Activated effector memory CD4-positive, alpha-beta T cell treated with anti-CD3 and anti-CD28 coated beads, Interleukin-2, amount 50 U/mL, for 16 hours (primary cell): Measurements from ENCODE around the gene ZNF462.
"Not testable (repeated sequence)": the region's sequence is repeated elsewhere in the genome, so short reads cannot be mapped to it uniquely, and the experiment has no call there.

Source experiments
- DNase-seq: peaks from one replicate; pipeline ENCODE4 v3.0.0-alpha.2; 2020

ZNF462 gene, protein sequence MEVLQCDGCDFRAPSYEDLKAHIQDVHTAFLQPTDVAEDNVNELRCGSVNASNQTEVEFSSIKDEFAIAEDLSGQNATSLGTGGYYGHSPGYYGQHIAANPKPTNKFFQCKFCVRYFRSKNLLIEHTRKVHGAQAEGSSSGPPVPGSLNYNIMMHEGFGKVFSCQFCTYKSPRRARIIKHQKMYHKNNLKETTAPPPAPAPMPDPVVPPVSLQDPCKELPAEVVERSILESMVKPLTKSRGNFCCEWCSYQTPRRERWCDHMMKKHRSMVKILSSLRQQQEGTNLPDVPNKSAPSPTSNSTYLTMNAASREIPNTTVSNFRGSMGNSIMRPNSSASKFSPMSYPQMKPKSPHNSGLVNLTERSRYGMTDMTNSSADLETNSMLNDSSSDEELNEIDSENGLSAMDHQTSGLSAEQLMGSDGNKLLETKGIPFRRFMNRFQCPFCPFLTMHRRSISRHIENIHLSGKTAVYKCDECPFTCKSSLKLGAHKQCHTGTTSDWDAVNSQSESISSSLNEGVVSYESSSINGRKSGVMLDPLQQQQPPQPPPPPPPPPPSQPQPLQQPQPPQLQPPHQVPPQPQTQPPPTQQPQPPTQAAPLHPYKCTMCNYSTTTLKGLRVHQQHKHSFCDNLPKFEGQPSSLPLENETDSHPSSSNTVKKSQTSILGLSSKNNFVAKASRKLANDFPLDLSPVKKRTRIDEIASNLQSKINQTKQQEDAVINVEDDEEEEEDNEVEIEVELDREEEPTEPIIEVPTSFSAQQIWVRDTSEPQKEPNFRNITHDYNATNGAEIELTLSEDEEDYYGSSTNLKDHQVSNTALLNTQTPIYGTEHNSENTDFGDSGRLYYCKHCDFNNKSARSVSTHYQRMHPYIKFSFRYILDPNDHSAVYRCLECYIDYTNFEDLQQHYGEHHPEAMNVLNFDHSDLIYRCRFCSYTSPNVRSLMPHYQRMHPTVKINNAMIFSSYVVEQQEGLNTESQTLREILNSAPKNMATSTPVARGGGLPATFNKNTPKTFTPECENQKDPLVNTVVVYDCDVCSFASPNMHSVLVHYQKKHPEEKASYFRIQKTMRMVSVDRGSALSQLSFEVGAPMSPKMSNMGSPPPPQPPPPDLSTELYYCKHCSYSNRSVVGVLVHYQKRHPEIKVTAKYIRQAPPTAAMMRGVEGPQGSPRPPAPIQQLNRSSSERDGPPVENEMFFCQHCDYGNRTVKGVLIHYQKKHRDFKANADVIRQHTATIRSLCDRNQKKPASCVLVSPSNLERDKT (N-terminal part only)

DNA sequence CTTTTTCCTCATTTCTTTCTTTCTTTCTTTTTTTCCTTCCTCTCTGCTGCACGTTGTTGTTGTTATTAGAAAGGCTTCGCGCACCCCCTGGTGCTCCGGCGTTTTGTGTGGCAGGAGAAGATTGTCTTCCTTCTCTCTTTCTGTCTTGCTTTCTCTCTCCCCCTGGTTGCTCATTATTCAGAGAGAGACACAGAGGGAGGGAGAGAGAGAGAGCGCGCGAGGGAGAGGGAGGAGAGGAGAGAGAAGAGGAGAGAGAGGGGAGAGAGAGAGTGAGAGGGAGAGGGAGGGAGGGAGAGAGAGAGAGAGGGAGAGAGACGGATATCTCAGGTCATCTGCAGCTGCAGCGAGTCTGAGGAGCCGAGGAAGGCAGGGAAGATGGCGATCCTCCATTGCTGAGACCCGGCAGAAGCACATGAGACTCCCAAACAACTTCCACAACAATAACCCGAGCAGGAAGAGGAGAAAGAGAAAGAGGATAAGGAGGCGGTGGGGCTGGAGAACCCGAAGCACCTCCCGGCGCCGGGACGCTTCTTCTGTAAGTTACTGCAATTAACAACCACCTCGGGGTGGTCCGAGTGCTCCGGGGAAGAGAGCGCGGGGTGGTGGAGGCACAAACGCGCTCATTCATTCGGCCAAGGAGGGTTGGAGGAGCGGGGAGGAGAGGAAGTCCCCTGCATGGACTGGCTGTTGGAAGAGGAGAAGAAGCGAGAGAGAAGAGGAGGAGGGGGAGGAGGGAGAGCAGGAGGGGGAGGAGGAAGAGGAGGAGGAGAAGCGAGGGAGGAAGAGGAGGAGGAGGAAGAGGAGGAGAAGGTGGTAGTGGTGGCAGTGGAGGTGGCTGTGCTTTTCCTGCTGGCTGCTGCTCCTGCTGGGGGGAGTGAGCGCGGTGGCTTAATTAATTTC, at the start of gene ZNF462:
TSS of gene ZNF462 (plus strand) at position 346 of the 900 bp plus-strand sequence. CDS start 60,218 bp downstream, outside the sequence.
- DNase-seq, result no peak

DNA sequence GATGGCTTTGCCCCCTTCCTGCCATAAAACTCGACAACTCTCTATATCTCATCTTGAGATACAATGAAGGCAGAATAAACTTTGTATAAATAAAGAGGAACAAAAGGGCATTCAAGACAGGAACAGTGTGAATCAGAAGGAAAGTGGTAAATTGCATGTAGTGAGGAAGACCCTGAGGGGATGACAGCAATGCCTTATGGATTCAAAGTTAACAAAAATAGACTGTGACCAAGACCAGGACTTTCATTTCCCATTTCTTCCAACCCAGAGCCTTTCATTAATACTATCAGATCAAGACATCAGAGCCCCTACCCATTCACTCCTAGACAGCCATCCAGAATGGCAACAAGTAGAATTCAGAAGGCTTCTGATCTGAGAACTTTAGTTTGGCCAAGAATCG, 46.4 kb upstream of the ZNF462 start:
- DNase-seq, result no peak

DNA sequence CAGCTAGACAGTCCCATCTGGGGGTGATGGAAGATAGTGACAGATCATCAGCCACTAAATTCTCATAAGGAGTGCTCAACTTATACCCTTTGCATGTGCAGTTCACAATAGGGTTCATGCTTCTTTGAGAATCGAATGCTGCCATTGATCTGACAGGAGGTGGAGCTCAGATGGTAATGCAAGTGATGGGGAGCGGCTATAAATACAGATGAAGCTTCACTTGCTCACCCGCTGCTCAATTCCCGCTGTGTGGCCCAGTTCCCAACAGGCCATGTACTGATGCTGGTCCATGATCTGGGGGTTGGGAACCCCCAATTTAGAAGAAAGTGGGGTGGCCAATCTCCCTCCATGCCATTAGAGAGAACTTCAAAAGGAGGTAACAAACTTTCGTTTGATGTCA, 44.9 kb upstream of the ZNF462 start:
- DNase-seq, result no peak

DNA sequence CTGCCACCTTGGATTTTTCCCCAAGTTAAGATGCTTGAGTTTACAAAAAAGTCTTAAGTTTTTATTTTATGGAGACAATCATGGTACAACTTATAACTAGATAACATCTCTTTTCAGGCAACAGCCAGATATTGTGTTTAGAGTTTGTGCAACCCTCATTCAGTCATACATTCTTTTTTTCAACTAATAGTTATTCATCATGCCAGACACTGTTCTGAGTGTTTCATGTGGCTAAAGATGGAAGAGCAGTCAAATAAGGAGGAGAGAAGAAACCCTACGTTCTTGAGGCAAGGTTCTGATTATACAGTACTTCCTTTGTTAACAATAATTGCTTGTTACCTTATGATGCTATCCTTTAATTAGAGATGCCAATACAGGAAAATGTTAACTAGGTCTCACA, 42.1 kb upstream of the ZNF462 start:
- DNase-seq, result no peak

DNA sequence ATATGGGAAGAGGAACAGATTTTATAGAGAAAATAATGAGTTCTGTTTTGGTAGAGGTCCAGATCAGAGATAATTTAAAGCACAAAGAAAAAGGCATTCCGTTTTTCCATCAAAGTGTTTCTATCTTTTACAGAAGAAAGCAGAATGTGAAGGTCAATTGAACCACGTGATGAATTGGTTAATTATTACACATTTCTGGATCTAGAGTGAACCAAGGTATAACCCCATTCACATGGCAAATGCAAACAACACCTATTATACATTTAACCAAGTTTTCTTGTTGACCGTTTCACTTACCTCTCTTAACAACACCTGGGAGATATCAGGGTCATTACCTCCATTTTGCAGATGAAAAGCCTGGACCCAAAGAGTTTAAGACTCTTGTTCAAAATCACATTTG, 34.9 kb upstream of the ZNF462 start:
- no peak for DNase-seq

DNA sequence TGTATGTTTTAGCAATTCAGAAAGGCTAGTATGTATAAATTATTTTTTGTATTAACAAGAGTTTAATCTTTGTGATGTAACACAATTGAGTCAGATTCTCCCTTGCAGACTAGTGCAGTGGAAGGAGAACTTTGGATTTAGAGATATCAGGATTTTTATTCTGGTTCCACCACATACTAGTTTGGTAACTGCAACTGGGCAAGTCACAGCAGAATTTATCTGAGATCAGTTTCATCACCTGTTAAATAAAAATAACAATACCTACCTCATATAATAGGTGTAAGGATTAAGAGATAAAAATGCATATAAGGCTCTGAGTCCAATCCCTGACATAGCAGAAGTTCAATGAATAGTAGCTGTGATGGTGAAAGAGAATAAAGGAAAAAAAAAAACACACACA, 34.0 kb upstream of the ZNF462 start:
- no peak for DNase-seq

DNA sequence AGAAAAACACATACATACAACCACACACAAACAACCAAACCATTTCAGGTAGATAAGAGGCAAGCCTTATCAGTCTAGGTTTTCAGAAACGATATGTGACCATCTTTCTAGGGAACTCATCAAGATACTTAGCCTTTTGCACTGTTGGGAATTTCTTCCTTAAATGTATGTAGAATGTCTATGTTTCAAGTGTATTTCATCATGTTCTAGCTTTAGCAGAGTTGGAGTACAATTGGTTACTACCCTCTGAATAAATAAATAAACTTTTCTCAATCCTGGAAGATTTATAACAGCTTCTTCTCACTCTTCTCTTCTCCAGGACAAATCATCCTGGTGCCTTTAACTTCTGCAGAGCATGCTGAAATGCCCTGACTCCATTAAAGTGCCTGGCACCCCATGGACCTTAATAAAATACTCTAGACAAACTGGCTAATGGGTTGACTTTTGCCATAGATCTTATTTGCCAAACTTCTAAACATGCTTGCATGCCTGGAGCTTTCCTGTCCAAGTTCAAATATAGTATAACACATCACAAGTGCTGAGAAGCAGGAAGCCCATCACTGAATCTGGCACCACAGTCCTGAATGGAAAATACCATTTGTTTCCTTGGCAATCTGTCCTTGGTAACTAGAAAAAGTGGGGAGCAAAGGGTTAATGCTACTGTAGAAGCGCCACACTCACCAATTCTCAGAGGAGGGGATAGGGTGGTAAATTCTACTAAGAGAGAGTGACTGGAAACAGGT, 33.1 kb upstream of the ZNF462 start:
- no peak for DNase-seq

DNA sequence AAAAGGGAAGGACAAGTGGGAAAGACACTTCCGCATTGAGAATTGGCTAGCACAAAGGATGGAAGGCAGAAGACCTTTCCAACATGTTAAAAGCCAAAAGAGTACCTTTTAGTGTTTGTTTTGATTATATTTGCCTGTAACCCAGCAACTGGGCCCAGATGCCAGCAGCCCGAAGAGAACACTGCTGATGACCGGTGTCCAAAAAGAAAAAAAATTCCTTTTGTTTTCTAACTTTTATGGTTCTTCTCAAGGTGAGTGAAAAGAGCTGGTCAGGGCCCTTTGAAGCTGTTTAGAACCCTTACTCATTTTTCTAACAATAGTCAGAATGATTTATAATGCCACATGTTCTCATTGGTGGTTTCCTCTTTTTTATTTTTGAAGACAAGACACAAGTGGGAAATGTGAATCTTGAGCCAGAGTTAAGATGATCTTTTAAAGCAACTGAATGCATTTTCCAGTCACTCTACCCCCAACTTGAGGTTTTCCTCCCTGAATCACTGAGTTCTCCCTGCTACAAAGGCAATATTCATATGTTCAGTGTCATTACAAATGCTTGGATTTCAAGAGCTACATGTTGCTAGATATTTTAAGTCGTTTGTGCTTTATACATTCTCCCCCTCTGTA, 32.3 kb upstream of the ZNF462 start:
- no peak for DNase-seq

DNA sequence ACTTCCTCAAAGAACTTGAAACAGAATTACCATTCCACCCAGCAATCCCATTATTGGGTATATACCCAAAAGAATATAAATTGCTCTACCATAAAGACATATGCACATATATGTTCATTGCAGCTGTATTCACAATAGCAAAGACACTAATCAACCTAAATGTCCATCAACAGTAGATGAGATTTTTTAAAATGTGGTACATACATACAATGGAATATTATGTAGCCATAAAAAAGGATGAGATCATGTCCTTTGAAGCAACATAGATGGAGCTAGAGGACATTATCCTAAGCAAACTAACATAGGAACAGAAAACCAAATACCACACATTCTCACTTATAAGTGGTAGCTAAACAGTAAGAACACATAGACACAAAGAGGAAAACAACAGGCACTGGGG, 28.1 kb upstream of the ZNF462 start:
- DNase-seq, result no peak

DNA sequence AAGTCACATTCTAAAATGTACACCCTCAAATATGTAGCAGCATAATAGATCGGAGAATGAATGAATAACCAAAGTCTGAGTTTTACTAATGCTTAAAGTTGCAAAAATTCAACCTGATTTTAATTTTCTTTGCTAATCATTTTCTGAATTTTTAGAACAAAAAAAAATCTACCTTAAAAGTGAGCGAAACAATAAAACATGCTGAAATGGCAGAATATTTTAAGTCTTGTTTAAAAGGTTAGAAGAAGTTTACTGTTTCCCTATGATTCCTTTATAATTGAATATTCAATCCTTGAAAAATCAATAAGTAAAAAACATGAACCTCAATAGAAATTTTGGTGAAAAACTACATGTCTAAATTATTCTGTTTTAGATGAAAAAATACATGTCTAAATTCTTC, 27.1 kb upstream of the ZNF462 start:
- no peak for DNase-seq

DNA sequence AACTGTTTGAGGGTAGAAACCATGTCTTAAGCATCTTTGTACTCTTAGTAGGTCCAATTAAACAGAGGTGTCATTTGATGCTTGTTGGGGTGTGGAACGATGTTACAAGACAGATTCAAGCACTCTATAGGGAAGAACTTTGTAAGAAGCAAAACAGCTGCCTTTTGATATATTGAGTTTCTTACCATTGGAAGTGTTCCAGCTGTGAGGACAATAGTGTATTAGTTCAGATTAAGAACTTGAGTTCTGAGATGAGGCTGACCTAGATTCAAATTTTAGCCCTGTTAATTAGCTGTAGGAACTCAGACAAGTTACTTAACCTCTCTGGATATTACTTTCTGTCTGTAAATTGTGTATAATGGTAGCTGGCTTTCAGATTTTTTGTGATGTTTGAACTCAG, 19.6 kb upstream of the ZNF462 start:
- DNase-seq, result no peak

DNA sequence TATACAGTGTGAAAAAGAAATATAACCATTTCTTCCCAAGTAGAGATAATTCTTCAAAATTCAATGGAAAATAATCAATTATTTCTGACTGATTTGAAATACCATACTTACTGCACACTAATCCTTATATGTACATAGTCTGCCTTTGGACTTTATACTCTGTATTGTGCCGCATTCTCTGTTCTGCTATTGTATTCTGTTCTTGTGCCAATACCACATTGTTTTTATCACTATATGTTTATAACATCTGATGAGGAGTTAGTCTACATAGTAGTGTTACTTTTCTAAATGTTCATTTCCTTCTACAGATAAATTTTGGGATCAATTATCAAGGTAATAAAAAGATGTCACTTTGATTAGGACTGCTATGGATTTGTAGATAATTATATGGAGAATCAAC, 16.7 kb upstream of the ZNF462 start:
- DNase-seq, result no peak

DNA sequence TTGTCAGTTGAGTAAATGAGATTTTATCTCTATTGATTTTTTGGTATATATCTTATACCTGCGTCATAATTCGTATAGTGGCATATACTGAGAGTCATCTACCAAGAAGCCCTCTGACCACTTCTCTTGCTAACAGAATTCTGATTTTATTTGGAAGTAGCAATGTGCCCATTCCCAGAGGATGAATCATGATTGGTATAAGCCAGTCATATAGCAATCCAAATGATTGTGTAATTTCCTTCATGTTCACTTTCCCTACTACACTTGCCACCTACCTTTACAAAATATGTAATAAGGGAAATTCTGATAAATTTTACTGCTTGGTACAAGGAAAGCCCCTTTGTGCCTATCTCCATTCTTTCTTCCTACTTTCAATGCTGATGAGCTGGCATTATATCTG, 16.1 kb upstream of the ZNF462 start:
- DNase-seq, result no peak

DNA sequence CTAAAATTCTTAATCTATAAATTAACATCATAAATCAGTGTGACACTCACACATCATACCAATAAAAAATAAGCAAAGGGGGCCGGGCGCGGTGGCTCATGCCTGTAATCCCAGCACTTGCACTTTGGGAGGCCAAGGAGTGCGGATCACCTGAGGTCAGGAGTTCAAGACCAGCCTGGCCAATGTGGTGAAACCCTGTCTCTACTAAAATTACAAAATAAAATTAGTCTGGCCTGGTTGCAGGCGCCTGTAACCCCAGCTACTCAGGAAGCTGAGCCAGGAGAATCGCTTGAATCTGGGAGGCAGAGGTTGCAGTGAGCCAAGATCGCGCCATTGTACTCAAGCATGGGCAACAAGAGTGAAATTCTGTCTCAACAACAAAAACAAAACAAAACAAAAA, 11.3 kb upstream of the ZNF462 start:
- not testable (repeated sequence) for DNase-seq

DNA sequence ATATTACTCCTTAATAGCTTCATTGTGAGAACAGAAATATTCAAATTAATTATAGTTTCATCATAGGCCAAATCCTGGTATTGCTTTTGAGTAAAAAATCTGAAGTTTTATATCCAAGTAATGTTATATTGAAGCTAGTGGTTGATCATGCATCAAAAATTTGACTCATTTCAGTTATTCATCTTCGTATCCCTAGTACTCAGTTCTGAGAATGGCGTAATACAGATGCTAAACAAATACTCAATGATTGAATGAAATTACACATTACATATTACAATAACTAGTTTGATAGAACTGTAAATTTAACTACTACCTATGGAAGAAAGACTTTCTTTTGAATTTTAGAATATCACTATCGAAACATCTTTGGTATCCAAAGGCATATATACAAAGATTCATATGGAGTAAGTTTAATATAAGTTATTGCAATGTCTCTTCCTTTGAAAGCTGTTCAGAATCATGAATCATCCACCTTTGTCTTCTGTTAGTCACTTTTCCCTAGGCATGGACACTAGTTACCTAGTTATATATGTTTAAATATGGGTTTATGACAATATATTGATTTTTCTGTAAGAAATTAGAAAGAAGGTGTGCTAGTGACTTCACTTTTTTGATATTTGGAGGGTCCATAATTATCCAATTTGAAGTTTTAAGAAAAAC, 5.0 kb upstream of the ZNF462 start:
- DNase-seq, result no peak

DNA sequence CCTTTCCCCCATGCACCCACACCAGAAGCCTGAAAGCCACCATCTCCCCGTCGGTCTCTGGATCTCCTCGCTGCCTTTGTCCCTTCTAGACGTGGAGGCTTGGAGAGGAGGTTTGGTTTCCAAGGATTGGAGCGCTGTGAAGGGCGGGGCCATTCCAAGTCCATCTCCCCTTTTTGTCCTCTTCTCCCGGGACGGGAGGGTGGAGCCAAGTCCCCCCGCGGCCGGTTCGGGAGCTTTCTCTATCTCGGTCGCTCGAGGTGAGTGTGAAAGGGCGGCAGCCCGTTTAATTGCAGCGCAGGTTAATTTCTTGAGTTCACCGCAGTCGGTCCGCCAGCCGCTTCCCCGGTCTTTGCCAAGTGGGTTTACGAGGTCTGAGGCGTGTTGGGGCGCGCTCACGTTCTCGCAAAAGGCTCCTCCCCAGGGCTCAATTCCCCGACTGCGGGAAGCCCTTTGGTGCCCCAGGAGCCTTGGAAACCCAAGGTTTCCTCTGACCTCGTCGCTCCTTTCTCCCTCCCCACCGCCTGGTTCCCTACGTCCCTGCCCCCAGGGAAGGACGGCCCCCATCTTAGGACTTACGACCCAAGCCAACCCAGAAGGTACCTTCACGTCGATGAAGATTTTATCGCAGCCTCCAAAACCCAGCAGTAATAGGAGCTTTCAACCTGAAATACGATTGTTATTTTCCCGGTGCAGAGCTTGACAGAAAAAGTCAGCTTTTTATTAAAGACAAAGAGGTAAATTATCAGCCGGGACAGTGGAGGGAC, 2.8 kb upstream of the ZNF462 start:
- no peak for DNase-seq

DNA sequence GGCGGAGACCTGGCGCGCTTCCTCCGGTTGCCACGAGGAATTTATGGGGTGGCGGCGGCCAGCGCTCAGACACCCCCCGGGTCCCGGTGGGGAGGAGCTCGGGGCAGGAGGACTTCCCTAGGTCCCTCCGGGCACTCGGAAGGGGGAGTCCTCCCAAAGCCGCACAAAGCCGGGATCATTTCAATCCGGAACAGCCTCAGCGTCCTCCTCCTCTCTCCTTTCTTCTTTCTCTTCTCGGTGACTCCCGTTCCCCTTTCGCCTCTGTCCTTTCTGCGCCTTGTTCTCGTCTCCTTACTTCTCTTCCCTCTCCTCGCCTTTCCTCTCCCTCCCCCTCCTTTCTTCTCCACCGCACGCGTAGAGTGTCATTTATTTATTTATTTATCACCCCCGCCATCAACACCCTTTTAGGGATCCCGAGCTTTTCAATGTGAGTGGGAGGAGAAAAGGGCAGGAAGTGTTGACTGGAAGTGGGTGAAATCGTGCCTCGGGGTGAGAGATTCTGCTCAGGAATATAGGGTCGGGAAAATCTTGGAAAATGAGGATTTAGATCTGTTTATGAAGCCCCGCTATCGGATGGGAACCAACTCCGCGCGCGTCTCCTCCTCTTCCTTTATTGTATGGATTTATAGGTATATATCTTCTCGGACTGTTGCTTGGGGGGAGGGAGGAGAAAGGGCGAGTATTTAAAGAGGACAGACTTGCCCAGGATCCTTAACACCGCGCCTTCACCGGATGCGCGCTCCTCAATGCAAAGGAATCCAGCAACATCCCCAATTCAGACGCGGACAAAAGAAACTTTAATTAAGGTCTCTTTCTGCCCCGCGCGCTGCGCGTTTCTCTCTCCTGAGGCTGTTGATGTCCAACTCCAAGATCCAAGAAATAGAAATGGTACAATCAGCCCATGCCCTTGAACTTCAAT, 2.0 kb upstream of the ZNF462 start:
- no peak for DNase-seq

DNA sequence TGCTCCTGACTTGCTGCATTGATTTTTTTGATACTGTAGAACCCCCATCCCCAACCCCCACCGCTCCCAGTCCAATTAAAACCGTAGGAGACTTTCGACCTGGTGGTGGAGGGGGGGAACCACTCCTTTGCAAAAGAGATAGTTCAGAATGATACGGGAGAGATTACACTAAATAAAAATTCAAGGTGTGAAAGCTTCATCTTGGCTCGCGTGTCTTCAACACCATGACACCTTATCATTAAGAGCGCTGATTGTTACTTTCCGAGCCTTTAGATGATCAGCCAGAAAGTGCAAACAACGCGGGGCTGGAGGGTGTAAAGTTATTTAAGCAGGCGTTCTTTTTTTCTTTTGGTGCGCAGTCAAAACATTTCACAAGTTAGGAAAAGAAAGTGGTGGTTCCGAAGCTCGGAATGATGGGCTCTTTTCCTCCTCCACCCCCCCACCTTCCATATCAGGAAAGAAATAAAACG, 1.3 kb upstream of the ZNF462 start:
- DNase-seq, result no peak
